HG02970 (cell line): ENCODE measurements around the gene CD84.
"Not testable (repeated sequence)": the region's sequence is repeated elsewhere in the genome, so short reads cannot be mapped to it uniquely, and the experiment has no call there.

Source experiments
- ATAC-seq: cut with Tn5 transposase; IDR thresholded peaks from one replicate; pipeline ENCODE4 v1.9.1; 2021; ENCODE audit warnings: mild to moderate bottlenecking, moderate library complexity, moderate number of reproducible peaks; ENCODE audit not compliant: unreplicated experiment, low FRiP score

CD84 gene

DNA sequence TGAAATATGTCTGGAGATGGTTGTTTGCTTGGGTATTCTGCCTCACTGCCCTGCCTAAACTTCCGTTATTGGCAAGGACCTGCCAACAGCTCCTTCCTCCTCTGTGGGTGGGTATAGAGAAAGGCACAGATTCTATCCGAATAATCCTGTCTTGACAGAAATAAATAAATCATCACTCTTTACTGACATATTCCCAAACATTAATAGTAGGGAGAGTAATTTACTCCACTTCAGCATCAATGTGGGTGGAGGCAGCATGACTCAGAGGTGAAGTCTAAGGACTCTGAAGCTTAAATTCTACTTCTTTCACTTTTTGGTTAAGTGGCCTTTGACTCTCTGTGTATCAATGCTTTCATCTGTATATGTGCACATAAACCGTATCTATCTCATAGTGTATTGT lies 2.9 kb downstream of the CD84 start:
- no peak for ATAC-seq

DNA sequence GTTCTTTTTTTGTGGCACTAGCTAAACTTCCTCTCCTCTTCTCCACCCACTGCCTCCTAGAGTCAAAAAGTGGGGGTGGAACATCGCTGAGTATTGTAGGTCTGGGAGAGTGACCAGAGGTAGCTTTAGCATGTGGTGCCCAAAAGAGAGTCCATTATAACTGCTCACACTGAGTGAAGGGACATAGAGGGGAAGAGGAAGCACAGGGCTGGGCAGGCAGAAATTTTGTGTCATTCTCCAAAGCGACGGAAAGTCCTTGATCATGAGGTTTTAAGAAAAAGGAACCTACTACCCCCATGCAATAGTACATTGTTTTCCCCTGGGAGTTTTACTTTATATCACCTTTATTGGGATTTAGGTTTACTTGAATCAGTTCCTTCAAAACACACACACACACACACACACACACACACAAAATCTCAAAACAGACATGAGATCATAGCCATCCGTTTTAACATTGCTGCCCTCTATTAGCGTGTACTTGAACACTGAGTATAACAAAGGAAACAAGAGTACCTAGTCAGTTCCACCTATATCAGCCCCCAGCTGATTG lies 4.1 kb downstream of the CD84 start:
- no peak for ATAC-seq

DNA sequence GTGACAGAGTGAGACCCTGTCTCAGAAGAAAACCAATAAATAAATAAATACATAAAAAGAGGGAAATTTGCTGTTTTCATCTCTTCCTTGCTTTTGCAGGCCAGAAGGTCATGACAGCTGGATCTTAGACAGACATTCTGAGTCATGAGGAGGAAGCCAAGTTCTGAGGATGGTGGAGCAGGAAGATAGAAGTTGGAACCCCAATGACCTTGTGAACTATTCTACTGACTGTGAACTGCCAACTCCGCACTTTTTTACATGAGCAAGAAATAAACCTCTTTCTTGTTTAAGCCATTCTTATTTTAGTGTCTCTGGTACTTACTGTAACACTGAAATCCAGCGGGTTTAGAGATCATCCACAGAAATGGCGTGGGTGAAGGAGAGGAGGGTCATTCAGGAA lies 8.5 kb downstream of the CD84 start:
- no peak for ATAC-seq

DNA sequence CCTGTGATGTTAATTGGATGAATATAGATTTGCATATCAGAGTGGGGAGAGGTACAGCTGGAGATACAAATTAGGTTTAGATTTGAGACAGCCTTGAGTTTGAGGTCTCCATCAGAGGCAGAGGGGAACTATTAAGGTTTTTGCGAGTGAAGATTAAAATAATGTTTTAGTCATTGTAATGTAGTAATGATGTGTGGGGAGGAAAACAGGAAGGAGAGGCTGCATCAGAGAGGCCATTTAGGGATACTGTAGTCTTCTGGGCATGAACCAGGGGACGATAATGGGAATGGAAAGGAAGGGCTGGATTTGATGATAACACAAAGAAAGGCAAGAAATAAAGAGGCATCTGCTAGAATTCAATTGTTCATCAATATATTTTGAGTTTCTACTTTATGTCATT lies 9.5 kb downstream of the CD84 start:
- ATAC-seq: no peak

GRCh38 chr1:160567858-160568682 lies 11.2 kb downstream of the CD84 start:
- no peak for ATAC-seq

DNA sequence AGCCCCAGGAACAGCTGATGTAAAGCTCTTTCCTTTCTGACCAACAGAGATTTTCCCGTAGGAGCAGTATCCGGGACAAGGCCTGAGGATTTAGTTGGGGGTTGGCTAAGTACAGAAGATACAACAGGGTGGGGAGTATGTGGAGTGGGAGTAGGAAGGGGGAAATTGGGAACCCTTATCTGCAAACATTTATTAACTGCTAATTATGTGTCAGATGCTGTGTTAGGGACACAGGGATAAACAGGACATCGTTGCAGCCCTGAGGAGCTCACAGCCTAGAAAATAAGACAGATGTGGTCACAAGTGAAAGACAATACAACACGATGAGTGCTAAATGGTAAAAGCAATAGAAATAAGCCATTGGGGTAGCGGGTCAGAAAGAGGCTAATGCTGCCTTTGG lies 12.0 kb downstream of the CD84 start:
- ATAC-seq: no peak

- ATAC-seq: no peak
Observed at GRCh38 chr1:160565564-160565963, 13.7 kb downstream of the CD84 start.

DNA sequence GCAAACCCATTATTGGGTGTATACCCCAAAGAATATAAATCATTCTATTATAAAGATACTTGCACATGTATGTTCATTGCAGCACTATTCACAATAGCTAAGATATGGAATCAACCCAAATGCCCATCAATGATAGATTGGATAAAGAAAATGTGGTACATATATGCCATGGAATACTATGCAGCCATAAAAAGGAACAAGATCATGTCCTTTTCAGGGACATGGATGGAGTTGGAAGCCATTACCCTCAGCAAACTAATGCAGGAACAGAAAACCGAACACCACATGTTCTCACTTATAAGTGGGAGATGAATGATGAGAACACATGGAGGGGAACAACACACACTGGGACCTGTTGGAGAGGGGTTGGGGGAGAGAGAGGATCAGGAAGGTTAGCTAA lies 16.1 kb downstream of the CD84 start:
- not testable (repeated sequence) for ATAC-seq

DNA sequence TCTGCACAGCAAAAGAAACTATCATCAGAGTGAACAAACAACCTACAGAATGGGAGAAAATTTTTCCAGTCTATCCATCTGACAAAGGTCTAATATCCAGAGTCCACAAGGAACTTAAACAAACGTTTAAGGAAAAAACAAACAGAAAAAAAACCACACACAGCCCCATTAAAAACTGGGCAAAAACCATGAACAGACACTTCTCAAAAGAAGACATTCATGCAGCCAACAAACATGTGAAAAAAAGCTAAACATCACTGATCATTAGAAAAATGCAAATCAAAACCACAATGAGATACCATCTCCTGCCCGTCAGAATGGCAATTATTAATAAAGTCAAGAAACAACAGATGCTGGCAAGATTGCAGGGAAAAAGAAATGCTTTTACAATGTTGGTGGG lies 16.6 kb downstream of the CD84 start:
- not testable (repeated sequence) for ATAC-seq

- no peak for ATAC-seq
Observed at GRCh38 chr1:160560806-160561205, 18.5 kb downstream of the CD84 start.

DNA sequence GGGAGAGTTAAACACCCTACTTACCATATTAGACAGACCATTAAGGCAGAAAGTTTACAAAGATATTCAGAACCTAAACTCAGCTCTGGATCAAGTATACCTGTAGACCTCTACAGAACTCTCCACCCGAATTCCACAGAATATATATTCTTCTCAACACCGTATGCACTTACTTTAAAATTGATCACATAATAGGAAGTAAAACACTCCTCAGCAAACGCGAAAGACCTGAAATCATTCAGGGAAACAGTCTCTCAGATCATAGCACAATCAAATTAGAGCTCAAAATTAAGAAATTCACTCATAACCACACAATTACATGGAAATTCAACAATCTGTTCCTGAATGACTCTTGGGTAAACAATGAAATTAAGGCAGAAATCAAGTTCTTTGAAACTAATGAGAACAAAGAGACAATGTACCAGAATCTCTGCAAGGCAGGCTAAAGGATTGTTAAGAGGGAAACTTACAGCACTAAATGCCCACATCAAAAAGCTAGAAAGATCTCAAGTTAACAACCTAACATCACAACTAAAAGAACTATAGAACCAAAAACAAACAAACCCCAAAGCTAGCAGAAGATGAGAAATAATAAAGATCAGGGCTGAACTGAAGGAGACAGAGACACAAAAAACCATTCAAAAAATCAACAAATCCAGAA lies 19.1 kb downstream of the CD84 start:
- ATAC-seq: no peak

DNA sequence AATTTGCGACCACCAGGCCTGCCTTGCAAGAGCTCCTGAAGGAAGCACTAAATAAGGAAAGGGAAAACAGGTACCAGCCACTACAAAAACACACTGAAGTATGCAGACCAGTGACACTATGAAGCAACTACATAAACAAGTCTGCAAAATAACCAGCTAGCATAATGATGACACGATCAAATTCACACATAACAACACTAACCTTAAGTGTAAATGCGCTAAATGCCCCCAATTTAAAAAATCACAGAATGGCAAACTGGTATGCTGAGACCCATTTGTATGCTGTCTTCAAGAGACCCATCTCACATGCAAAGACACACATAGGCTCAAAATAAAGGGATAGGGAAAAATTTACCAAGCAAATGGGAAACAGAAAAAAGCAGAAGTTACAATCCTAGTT lies 19.9 kb downstream of the CD84 start:
- not testable (repeated sequence) for ATAC-seq

DNA sequence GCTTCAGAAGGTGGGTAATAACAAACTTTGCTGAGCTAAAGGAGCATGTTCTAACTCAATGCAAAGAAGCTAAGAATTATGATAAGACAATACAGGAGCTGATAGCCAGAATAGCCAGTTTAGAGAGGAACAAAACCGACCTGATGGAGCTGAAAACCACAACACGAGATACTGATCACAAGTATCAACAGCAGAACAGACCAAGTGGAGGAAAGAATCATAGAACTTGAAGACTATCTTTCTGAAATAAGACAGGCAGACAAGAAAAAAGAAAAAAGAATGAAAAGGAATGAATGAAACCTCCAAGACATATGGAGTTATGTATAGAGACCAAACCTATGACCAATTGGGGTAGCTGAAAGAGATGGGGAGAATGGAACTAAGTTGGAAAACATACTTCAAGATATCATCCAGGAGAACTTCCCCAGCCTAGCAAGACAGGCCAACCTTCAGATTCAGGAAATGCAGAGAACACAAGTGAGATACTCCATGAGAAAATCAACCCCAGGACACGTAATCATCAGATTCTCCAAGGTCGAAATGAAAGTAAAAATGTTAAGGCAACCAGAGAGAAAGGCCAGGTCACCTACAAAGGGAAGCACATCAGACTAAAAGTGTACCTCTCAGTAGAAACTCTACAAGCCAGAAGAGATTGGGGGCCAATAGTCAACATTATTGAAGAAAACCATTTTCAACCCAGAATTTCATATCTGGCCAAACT lies 20.5 kb downstream of the CD84 start:
- ATAC-seq: no peak

GRCh38 chr1:160553778-160554177 lies 25.5 kb downstream of the CD84 start:
- no peak for ATAC-seq

GRCh38 chr1:160552425-160552824 lies 26.9 kb downstream of the CD84 start:
- no peak for ATAC-seq

GRCh38 chr1:160550572-160551034 lies 28.7 kb downstream of the CD84 start:
- ATAC-seq: no peak

- no peak for ATAC-seq
Observed at GRCh38 chr1:160549665-160550006, 29.7 kb downstream of the CD84 start.

GRCh38 chr1:160548960-160549664 lies 30.2 kb downstream of the CD84 start:
- ATAC-seq: no peak

DNA sequence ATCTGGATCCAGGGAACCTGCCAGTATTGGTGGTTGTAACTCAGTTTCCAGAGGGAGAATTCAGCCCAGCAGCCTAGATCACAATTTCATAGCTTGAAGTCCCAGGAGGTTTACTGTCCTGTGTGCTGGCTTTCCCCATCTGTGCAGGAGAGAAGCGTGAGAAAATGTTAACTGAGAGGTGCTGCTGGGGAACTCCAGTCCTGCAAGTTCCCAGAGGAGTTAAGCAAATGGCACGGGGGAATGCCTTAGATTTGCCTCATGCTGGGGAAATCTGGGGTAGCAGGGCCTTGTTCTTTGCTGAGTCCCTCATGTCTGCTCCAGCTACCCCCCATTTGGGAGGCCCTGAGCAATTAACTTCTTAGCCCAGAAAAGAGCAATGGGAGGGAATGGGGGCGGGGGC lies 31.1 kb downstream of the CD84 start:
- no peak for ATAC-seq

DNA sequence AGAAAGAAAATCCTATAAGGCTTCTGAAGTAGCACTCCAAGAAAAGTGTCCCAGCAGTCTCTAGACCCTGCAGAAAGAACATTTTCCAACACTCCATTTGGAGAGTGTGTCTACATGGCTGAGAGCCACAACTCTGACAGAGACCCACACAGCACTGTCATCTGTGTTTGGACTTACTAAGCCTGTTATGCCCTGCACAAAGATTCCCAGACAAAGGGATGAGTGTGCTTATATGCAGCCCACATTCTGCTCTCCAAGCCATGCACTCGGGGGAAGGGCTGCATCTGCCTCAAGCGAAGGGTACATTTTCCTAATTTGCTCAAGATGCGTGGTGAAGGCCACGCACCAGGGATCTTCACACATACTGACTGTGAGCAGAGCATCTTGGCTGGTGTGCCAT lies 31.9 kb downstream of the CD84 start:
- ATAC-seq: no peak

- no peak for ATAC-seq
Observed at GRCh38 chr1:160546942-160547341, 32.4 kb downstream of the CD84 start.
